ENCODE results near the gene NAT14. TPM values are rescaled to one million over a fixed set of nuclear protein-coding genes. Genes with fewer than 3 reads are reported as not detected.

The NAT14 gene
- total RNA-seq, 1 experiment from 2014 or later = 87.7 TPM

DNA sequence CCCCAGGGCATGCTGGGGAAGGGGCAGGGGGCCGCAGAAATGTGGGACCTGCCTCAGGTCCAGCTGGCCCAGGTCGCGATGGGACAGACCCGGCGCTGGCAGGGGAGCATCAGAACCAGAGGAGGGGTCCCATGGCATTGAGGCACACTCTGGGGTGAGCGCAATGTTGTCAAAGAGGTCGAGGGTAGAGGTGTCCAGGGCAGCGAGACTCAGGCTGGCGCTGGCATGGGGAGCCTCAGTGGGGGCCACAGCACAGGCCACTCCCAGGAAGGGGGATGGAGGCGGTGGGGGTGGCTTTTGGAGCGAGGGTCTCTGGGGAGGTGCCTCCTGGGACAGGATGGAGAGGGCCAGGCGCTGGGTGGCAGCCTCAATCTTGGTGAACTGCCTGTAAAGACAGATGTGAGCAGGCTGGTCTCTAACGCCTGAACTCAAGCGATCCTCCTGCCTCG lies 21.4 kb upstream of the NAT14 start (continued):
- no peak for TF ChIP-seq ZNF317 (CRISPR knock-in tag; IDR thresholded peaks at IDR 0.05; ENCODE audit: borderline replicate concordance, low read depth)
- TF ChIP-seq ZNF671 (CRISPR knock-in tag; IDR thresholded peaks at IDR 0.05) = no peak
- TF ChIP-seq JUN (CRISPR knock-in tag; IDR thresholded peaks at IDR 0.05) = no peak
- TF ChIP-seq ZNF423 (CRISPR knock-in tag; IDR thresholded peaks at IDR 0.05) = no peak
- no peak for TF ChIP-seq KAT7 (CRISPR knock-in tag; IDR thresholded peaks at IDR 0.05; ENCODE audit: borderline replicate concordance)
- TF ChIP-seq TP53 (CRISPR knock-in tag; IDR thresholded peaks at IDR 0.05) = no peak
- TF ChIP-seq SMAD3 (CRISPR knock-in tag; IDR thresholded peaks at IDR 0.05; ENCODE audit: borderline replicate concordance) = no peak
- no peak for TF ChIP-seq RORB (CRISPR knock-in tag; IDR thresholded peaks at IDR 0.05)
- no peak for TF ChIP-seq ZNF121 (CRISPR knock-in tag; IDR thresholded peaks at IDR 0.05)
- TF ChIP-seq, protein P1, sequence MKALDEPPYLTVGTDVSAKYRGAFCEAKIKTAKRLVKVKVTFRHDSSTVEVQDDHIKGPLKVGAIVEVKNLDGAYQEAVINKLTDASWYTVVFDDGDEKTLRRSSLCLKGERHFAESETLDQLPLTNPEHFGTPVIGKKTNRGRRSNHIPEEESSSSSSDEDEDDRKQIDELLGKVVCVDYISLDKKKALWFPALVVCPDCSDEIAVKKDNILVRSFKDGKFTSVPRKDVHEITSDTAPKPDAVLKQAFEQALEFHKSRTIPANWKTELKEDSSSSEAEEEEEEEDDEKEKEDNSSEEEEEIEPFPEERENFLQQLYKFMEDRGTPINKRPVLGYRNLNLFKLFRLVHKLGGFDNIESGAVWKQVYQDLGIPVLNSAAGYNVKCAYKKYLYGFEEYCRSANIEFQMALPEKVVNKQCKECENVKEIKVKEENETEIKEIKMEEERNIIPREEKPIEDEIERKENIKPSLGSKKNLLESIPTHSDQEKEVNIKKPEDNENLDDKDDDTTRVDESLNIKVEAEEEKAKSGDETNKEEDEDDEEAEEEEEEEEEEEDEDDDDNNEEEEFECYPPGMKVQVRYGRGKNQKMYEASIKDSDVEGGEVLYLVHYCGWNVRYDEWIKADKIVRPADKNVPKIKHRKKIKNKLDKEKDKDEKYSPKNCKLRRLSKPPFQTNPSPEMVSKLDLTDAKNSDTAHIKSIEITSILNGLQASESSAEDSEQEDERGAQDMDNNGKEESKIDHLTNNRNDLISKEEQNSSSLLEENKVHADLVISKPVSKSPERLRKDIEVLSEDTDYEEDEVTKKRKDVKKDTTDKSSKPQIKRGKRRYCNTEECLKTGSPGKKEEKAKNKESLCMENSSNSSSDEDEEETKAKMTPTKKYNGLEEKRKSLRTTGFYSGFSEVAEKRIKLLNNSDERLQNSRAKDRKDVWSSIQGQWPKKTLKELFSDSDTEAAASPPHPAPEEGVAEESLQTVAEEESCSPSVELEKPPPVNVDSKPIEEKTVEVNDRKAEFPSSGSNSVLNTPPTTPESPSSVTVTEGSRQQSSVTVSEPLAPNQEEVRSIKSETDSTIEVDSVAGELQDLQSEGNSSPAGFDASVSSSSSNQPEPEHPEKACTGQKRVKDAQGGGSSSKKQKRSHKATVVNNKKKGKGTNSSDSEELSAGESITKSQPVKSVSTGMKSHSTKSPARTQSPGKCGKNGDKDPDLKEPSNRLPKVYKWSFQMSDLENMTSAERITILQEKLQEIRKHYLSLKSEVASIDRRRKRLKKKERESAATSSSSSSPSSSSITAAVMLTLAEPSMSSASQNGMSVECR (CRISPR knock-in tag; IDR thresholded peaks at IDR 0.05; ENCODE audit: borderline replicate concordance) = no peak
- TF ChIP-seq, protein P2, sequence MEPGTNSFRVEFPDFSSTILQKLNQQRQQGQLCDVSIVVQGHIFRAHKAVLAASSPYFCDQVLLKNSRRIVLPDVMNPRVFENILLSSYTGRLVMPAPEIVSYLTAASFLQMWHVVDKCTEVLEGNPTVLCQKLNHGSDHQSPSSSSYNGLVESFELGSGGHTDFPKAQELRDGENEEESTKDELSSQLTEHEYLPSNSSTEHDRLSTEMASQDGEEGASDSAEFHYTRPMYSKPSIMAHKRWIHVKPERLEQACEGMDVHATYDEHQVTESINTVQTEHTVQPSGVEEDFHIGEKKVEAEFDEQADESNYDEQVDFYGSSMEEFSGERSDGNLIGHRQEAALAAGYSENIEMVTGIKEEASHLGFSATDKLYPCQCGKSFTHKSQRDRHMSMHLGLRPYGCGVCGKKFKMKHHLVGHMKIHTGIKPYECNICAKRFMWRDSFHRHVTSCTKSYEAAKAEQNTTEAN (CRISPR knock-in tag; IDR thresholded peaks at IDR 0.05) = no peak
- TF ChIP-seq ZNF263 (CRISPR knock-in tag; IDR thresholded peaks at IDR 0.05; ENCODE audit: low read depth) = no peak
- no peak for TF ChIP-seq ATF1 (CRISPR knock-in tag; IDR thresholded peaks at IDR 0.05)

DNA sequence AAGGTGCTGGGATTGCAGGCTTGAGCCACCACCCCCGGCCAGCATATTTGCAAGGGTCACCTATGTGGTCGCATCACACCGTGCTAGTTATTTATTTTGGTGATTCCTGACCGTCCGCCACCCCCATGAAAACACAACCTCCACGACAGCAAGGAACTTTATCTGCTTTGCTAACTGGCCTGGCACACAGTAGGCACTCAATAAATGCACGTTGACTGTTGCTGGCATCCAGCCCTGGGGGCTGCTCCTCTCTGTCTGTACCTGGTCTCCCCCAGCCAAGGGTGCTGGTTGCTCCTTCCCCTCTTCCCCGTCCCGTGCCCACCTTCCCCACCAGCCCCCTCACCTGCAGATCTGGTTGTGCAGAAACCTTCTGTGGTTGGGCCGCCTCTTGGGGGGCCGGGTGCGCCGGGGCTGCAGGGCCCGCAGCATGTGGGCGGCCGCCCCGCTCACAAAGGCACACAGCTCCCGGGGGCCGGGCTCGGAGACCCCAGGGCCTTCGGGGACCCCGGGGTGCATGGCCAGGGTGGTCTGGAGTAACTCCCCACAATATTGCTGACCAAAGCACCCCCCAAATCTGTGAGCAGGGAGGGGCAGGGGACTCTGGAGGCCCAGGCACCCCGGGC lies 20.8 kb upstream of the NAT14 start:
- Mint-ChIP-seq H3K36me3 (no peaks in the 10 kb centered on the region), H3K9me3 (no peaks in the 10 kb centered on the region), H3K4me3 (no peak overlapping the region), H3K27ac (no peak overlapping the region), H3K4me1 (peaks cover 44% of the 10 kb centered on the region), H3K27me3 (ENCODE audit: low read depth) (peaks cover 28% of the 10 kb centered on the region)
- no peak for ATAC-seq
- POLR2A ChIA-PET = no interaction called here
- CTCF ChIA-PET = interaction anchor here (0.6 to 1.5 kb wide), 2 partner anchors 17 to 40 kb away, joined by 3 to 5 read pairs; no protein-coding TSS in a partner anchor
- DNase-seq (ENCODE audit: low spot score) = no peak
- no peak for TF ChIP-seq ZNF416 (CRISPR knock-in tag; IDR thresholded peaks at IDR 0.05)
- TF ChIP-seq ELF4 (CRISPR knock-in tag; IDR thresholded peaks at IDR 0.05; ENCODE audit: low read depth) = no peak
- TF ChIP-seq, protein P3, sequence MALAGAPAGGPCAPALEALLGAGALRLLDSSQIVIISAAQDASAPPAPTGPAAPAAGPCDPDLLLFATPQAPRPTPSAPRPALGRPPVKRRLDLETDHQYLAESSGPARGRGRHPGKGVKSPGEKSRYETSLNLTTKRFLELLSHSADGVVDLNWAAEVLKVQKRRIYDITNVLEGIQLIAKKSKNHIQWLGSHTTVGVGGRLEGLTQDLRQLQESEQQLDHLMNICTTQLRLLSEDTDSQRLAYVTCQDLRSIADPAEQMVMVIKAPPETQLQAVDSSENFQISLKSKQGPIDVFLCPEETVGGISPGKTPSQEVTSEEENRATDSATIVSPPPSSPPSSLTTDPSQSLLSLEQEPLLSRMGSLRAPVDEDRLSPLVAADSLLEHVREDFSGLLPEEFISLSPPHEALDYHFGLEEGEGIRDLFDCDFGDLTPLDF (CRISPR knock-in tag; IDR thresholded peaks at IDR 0.05) = no peak
- TF ChIP-seq, protein P4, sequence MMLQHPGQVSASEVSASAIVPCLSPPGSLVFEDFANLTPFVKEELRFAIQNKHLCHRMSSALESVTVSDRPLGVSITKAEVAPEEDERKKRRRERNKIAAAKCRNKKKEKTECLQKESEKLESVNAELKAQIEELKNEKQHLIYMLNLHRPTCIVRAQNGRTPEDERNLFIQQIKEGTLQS (CRISPR knock-in tag; conservative IDR thresholded peaks at IDR 0.05) = no peak

DNA sequence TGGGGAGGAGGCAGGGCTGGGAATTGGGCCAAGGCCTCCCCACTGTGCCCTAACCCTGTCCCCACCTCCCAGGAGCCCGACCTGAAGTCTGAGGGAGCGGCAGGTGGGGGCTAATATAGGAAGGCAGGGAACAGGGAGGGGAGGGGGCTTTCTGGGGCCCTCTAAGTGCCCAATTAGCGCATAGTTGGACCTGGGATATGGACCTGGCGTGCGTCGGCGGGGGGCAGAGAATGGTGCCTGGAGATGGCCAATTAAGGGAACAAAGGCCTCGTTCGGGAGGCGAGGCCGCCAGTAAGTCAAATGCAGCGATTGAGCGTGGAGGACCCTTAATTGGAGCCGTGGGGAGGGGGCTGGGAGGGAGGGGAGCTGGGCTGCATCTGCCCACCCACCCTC lies 20.3 kb upstream of the NAT14 start, which contains the start of gene C19orf85:
Gene C19orf85 (minus strand): TSS at position 90 of the 393 bp plus-strand sequence. CDS start 197 bp downstream, outside the sequence.
- H3K27ac Mint-ChIP-seq = no peak within 1 kb of the TSS
- ChIA-PET POLR2A (no interaction called here), CTCF (interaction anchor here (0.6 to 1.5 kb wide), 2 partner anchors 18 to 39 kb away, joined by 3 to 5 read pairs; no protein-coding TSS in a partner anchor)
- peaks cover 28% of the 10 kb centered on the region for H3K27me3 Mint-ChIP-seq (ENCODE audit: low read depth)
- no peaks in the 10 kb centered on the region for H3K36me3 Mint-ChIP-seq
- peaks cover 42% of the 10 kb centered on the region for H3K4me1 Mint-ChIP-seq
- TF ChIP-seq OVOL2 (CRISPR knock-in tag; IDR thresholded peaks at IDR 0.05; ENCODE audit: borderline replicate concordance) (no peak), GABPB1 (CRISPR knock-in tag; IDR thresholded peaks at IDR 0.05) (no peak), ZNF121 (CRISPR knock-in tag; IDR thresholded peaks at IDR 0.05) (no peak)
- TF ChIP-seq, protein P4 (CRISPR knock-in tag; conservative IDR thresholded peaks at IDR 0.05) = no peak
- ATAC-seq = no peak
- no peaks in the 10 kb centered on the region for H3K9me3 Mint-ChIP-seq
- peak; percentile 41 for DNase-seq (ENCODE audit: low spot score)
- peak within 1 kb of the TSS; percentile 30; the same call in 1 of the 2 replicates for H3K4me3 Mint-ChIP-seq
